GM18505 (cell line): Measurements from ENCODE around the gene SRD5A1.

ENCODE experiments used
- ATAC-seq: cut with Tn5 transposase; IDR thresholded peaks from one replicate; pipeline ENCODE4 v1.9.1; 2021; ENCODE audit not compliant: unreplicated experiment
- POLR2A ChIP-seq: IDR thresholded peaks from 4 replicates; pipeline ENCODE4 v1.6.1; 2011; ENCODE audit warnings: borderline replicate concordance; ENCODE audit not compliant: insufficient read depth, insufficient read length; ENCODE audit errors: extremely low read depth

SRD5A1 gene

GRCh38 chr5:6596388-6596787 lies 36.9 kb upstream of the SRD5A1 start:
- ATAC-seq: no peak

GRCh38 chr5:6597557-6597956 lies 35.7 kb upstream of the SRD5A1 start:
- TF ChIP-seq POLR2A: no peak
- ATAC-seq: no peak

More at GRCh38 chr5:6596388-6596787, 36.9 kb upstream of the SRD5A1 start:
- no peak for TF ChIP-seq POLR2A

GRCh38 chr5:6598351-6598900 lies 34.8 kb upstream of the SRD5A1 start:
- ATAC-seq: no peak
- no peak for TF ChIP-seq POLR2A

- no peak for ATAC-seq
- TF ChIP-seq POLR2A: no peak
Observed at GRCh38 chr5:6599739-6600138, 33.5 kb upstream of the SRD5A1 start.

- no peak for ATAC-seq
- TF ChIP-seq POLR2A: no peak
Observed at GRCh38 chr5:6601271-6601670, 32.0 kb upstream of the SRD5A1 start.

GRCh38 chr5:6601816-6602215 lies 31.4 kb upstream of the SRD5A1 start:
- TF ChIP-seq POLR2A: no peak
- no peak for ATAC-seq

- no peak for TF ChIP-seq POLR2A
- ATAC-seq: no peak
Observed at GRCh38 chr5:6602441-6602840, 30.8 kb upstream of the SRD5A1 start.

- no peak for ATAC-seq
- TF ChIP-seq POLR2A: no peak
Observed at GRCh38 chr5:6603643-6604042, 29.6 kb upstream of the SRD5A1 start.

GRCh38 chr5:6604341-6604740 lies 28.9 kb upstream of the SRD5A1 start:
- ATAC-seq: no peak
- no peak for TF ChIP-seq POLR2A

GRCh38 chr5:6604946-6605345 lies 28.3 kb upstream of the SRD5A1 start:
- no peak for ATAC-seq
- TF ChIP-seq POLR2A: no peak

GRCh38 chr5:6606884-6607558 lies 26.2 kb upstream of the SRD5A1 start:
- no peak for ATAC-seq
- TF ChIP-seq POLR2A: no peak

GRCh38 chr5:6607559-6607936 lies 25.7 kb upstream of the SRD5A1 start:
- no peak for ATAC-seq
- no peak for TF ChIP-seq POLR2A

- ATAC-seq: no peak
- TF ChIP-seq POLR2A: no peak
Observed at GRCh38 chr5:6608016-6608415, 25.2 kb upstream of the SRD5A1 start.
